Measurements from ENCODE around the gene PCDHGB1. TPM values are rescaled to one million over a fixed set of nuclear protein-coding genes. Genes with fewer than 3 reads are reported as not detected.

Gene PCDHGB1
- polyA plus RNA-seq, 3 donors, result 1.3 to 2.1 (median 1.9) TPM

Other genes with a start within 250 kb of the PCDHGB1 start
- gene PCDHB3, start 249.6 kb upstream of the PCDHGB1 start, polyA plus RNA-seq (ENCODE audit: insufficient read length in 3 of 3), result 1 to 10 TPM; 2.6 to 4.0 (median 3.4) TPM
- 1 to 10 TPM; 1.8 to 2.9 (median 1.9) TPM for gene PCDHB4, start 228.3 kb upstream of the PCDHGB1 start, polyA plus RNA-seq (ENCODE audit: insufficient read length in 3 of 3)
- gene PCDHB5, start 214.9 kb upstream of the PCDHGB1 start, polyA plus RNA-seq (ENCODE audit: insufficient read length in 3 of 3), result 1 to 10 TPM; 6.6 to 8.5 (median 8.1) TPM
- gene PCDHB6, start 200.0 kb upstream of the PCDHGB1 start, polyA plus RNA-seq (ENCODE audit: insufficient read length in 3 of 3), result 1 to 10 TPM; 2.2 to 3.8 (median 3.2) TPM
- 1 to 10 TPM; 4.7 to 5.5 (median 5.3) TPM for gene PCDHB7, start 177.5 kb upstream of the PCDHGB1 start, polyA plus RNA-seq (ENCODE audit: insufficient read length in 3 of 3)
- gene PCDHB8, start 172.3 kb upstream of the PCDHGB1 start, polyA plus RNA-seq (ENCODE audit: insufficient read length in 3 of 3), result 1 to 10 TPM; 1.5 to 4.2 (median 3.2) TPM
- 1 to 10 TPM; 3.6 to 7.2 (median 5.0) TPM for gene PCDHB16, start 167.7 kb upstream of the PCDHGB1 start, polyA plus RNA-seq (ENCODE audit: insufficient read length in 3 of 3)
- gene PCDHB9, start 162.9 kb upstream of the PCDHGB1 start, polyA plus RNA-seq (ENCODE audit: insufficient read length in 3 of 3), result 1 to 10 TPM; 4.3 to 5.0 (median 4.9) TPM
- gene PCDHB10, start 157.7 kb upstream of the PCDHGB1 start, polyA plus RNA-seq (ENCODE audit: insufficient read length in 3 of 3), result 1 to 10 TPM; 5.6 to 9.2 (median 7.9) TPM
- gene PCDHB11, start 150.5 kb upstream of the PCDHGB1 start, polyA plus RNA-seq (ENCODE audit: insufficient read length in 3 of 3), result 1 to 10 TPM; 4.3 to 6.0 (median 5.6) TPM
- gene PCDHB12, start 141.4 kb upstream of the PCDHGB1 start, polyA plus RNA-seq (ENCODE audit: insufficient read length in 3 of 3), result 1 to 10 TPM; 4.7 to 5.8 (median 4.8) TPM
- gene PCDHB13, start 136.2 kb upstream of the PCDHGB1 start, polyA plus RNA-seq (ENCODE audit: insufficient read length in 3 of 3), result 1 to 10 TPM; 5.4 to 6.3 (median 5.6) TPM
- 10 to 100 TPM in 1 of 3 donors, 1 to 10 TPM in 2; 7.2 to 10.5 (median 8.5) TPM for gene PCDHB14, start 126.8 kb upstream of the PCDHGB1 start, polyA plus RNA-seq (ENCODE audit: insufficient read length in 3 of 3)
- gene PCDHB15, start 104.7 kb upstream of the PCDHGB1 start, polyA plus RNA-seq (ENCODE audit: insufficient read length in 3 of 3), result 10 to 100 TPM; 11.3 to 17.3 (median 15.4) TPM
- gene SLC25A2, start 46.0 kb upstream of the PCDHGB1 start, polyA plus RNA-seq (ENCODE audit: insufficient read length in 3 of 3), result not detected
- gene TAF7, start 29.3 kb upstream of the PCDHGB1 start, polyA plus RNA-seq (ENCODE audit: insufficient read length in 3 of 3), result 100 to 1,000 TPM; 178 to 194 (median 190) TPM
- 1 to 10 TPM in 1 of 3 donors, under 1 TPM in 2; 0.78 to 1.2 (median 0.92) TPM for gene PCDHGA1, start 19.6 kb upstream of the PCDHGB1 start, polyA plus RNA-seq (ENCODE audit: insufficient read length in 3 of 3)
- 1 to 10 TPM; 6.0 to 7.0 (median 6.8) TPM for gene PCDHGA2, start 11.3 kb upstream of the PCDHGB1 start, polyA plus RNA-seq (ENCODE audit: insufficient read length in 3 of 3)
- 1 to 10 TPM; 2.4 to 4.3 (median 3.1) TPM for gene PCDHGA3, start 6.3 kb upstream of the PCDHGB1 start, polyA plus RNA-seq (ENCODE audit: insufficient read length in 3 of 3)
- 1 to 10 TPM; 2.2 to 3.2 (median 2.2) TPM for gene PCDHGA4, start 4.9 kb downstream of the PCDHGB1 start, polyA plus RNA-seq (ENCODE audit: insufficient read length in 3 of 3)
- 1 to 10 TPM; 3.2 to 3.9 (median 3.9) TPM for gene PCDHGB2, start 9.9 kb downstream of the PCDHGB1 start, polyA plus RNA-seq (ENCODE audit: insufficient read length in 3 of 3)
- 1 to 10 TPM; 2.2 to 2.8 (median 2.4) TPM for gene PCDHGA5, start 14.1 kb downstream of the PCDHGB1 start, polyA plus RNA-seq (ENCODE audit: insufficient read length in 3 of 3)
- 1 to 10 TPM; 1.4 to 2.6 (median 1.7) TPM for gene PCDHGB3, start 20.1 kb downstream of the PCDHGB1 start, polyA plus RNA-seq (ENCODE audit: insufficient read length in 3 of 3)
- gene PCDHGA6, start 23.8 kb downstream of the PCDHGB1 start, polyA plus RNA-seq (ENCODE audit: insufficient read length in 3 of 3), result 1 to 10 TPM; 4.2 to 7.8 (median 5.8) TPM
- gene PCDHGA7, start 32.6 kb downstream of the PCDHGB1 start, polyA plus RNA-seq (ENCODE audit: insufficient read length in 3 of 3), result 1 to 10 TPM; 1.6 to 2.3 (median 2.2) TPM
- 1 to 10 TPM; 5.3 to 6.0 (median 5.5) TPM for gene PCDHGB4, start 37.6 kb downstream of the PCDHGB1 start, polyA plus RNA-seq (ENCODE audit: insufficient read length in 3 of 3)
- under 1 TPM; 0.29 to 0.40 (median 0.30) TPM for gene PCDHGA8, start 42.5 kb downstream of the PCDHGB1 start, polyA plus RNA-seq (ENCODE audit: insufficient read length in 3 of 3)
- 1 to 10 TPM; 7.8 to 9.7 (median 8.3) TPM for gene PCDHGB5, start 47.8 kb downstream of the PCDHGB1 start, polyA plus RNA-seq (ENCODE audit: insufficient read length in 3 of 3)
- 1 to 10 TPM; 4.9 to 6.0 (median 5.3) TPM for gene PCDHGA9, start 52.7 kb downstream of the PCDHGB1 start, polyA plus RNA-seq (ENCODE audit: insufficient read length in 3 of 3)
- gene PCDHGB6, start 57.9 kb downstream of the PCDHGB1 start, polyA plus RNA-seq (ENCODE audit: insufficient read length in 3 of 3), result 1 to 10 TPM; 6.6 to 8.2 (median 6.8) TPM
- 1 to 10 TPM; 3.1 to 3.5 (median 3.2) TPM for gene PCDHGA10, start 62.9 kb downstream of the PCDHGB1 start, polyA plus RNA-seq (ENCODE audit: insufficient read length in 3 of 3)
- gene PCDHGB7, start 67.6 kb downstream of the PCDHGB1 start, polyA plus RNA-seq (ENCODE audit: insufficient read length in 3 of 3), result 10 to 100 TPM; 12.4 to 16.9 (median 14.0) TPM
- gene PCDHGA11, start 71.0 kb downstream of the PCDHGB1 start, polyA plus RNA-seq (ENCODE audit: insufficient read length in 3 of 3), result 1 to 10 TPM; 4.4 to 4.7 (median 4.7) TPM
- 1 to 10 TPM in 2 of 3 donors, under 1 TPM in 1; 0.94 to 1.4 (median 1.3) TPM for gene PCDHGA12, start 80.4 kb downstream of the PCDHGB1 start, polyA plus RNA-seq (ENCODE audit: insufficient read length in 3 of 3)
- 100 to 1,000 TPM; 103 to 113 (median 107) TPM for gene PCDHGC3, start 125.9 kb downstream of the PCDHGB1 start, polyA plus RNA-seq (ENCODE audit: insufficient read length in 3 of 3)
- 1 to 10 TPM; 2.4 to 2.9 (median 2.9) TPM for gene PCDHGC4, start 134.9 kb downstream of the PCDHGB1 start, polyA plus RNA-seq (ENCODE audit: insufficient read length in 3 of 3)
- gene PCDHGC5, start 139.0 kb downstream of the PCDHGB1 start, polyA plus RNA-seq (ENCODE audit: insufficient read length in 3 of 3), result under 1 TPM; 0.27 to 0.32 (median 0.29) TPM

All from right renal cortex interstitium (tissue), 3 donors.